KOPT-K1 (cell line): Measurements from ENCODE around the gene SIRPG.
A peak's percentile ranks its signal among the peaks of the same experiment; 100 is the strongest.
"Not testable (repeated sequence)": the region's sequence is repeated elsewhere in the genome, so short reads cannot be mapped to it uniquely, and the experiment has no call there.

ENCODE experiments used
- H3K27ac ChIP-seq: fragments of 200-600 bp; sonication (generic); 2 replicates; pipeline ENCODE4 v1.5.1; 2016; ENCODE audit warnings: antibody characterized with exemption, mild to moderate bottlenecking, low read depth, low read length; ENCODE audit not compliant: poor library complexity, severe bottlenecking
- H3K36me3 ChIP-seq: fragments of 200-600 bp; sonication (generic); 2 replicates; pipeline ENCODE4 v1.5.1; 2017; ENCODE audit warnings: antibody characterized with exemption, mild to moderate bottlenecking, low read length, moderate library complexity; ENCODE audit not compliant: insufficient read depth
- H3K9me3 ChIP-seq: fragments of 200-600 bp; sonication (generic); 2 replicates; pipeline ENCODE4 v1.5.1; 2017; ENCODE audit warnings: antibody characterized with exemption, low read length, mild to moderate bottlenecking; ENCODE audit not compliant: insufficient read depth, poor library complexity, severe bottlenecking

The SIRPG gene

GRCh38 chr20:1657556-1658334 lies at the start of gene SIRPG:
SIRPG (minus strand) TSS chr20:1657779; CDS start chr20:1657714, 65 bp downstream.
- H3K27ac ChIP-seq = peak within 1 kb of the TSS; percentile 62
- H3K9me3 ChIP-seq = peaks cover 6% of the 10 kb centered on the region

GRCh38 chr20:1706887-1707286 lies 49.3 kb upstream of the SIRPG start:
- H3K27ac ChIP-seq, H3K9me3 ChIP-seq, H3K36me3 ChIP-seq: not testable (repeated sequence)

More at GRCh38 chr20:1657556-1658334, at the start of gene SIRPG:
- H3K36me3 ChIP-seq = no peaks in the 10 kb centered on the region

DNA sequence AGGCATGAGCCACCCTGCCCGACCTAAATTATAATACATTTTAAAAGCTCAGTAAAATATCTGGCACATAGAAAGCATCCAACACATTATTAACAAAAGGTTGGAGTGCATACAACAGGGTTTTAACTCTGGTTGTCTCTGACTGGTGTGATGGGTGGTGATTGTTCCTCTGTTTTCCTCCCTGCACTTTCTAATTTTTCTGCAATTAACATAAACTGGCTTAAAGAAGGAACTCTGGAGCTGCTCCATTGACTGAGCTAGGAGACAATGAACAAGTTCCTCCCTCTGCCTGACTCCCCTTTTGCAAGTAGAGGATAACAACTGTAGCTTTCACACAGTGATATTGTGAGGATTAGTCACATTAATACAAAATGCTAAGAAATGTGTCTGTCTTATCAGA lies 48.5 kb upstream of the SIRPG start:
- no peaks in the 10 kb centered on the region for H3K9me3 ChIP-seq
- no peak overlapping the region for H3K27ac ChIP-seq
- H3K36me3 ChIP-seq = no peaks in the 10 kb centered on the region

- H3K27ac ChIP-seq = no peak overlapping the region
- H3K36me3 ChIP-seq = no peaks in the 10 kb centered on the region
- H3K9me3 ChIP-seq = no peaks in the 10 kb centered on the region
These were observed 45.3 kb upstream of the SIRPG start for GRCh38 chr20:1702855-1703254.

GRCh38 chr20:1702328-1702727 lies 44.7 kb upstream of the SIRPG start:
- H3K27ac ChIP-seq = no peak overlapping the region
- no peaks in the 10 kb centered on the region for H3K36me3 ChIP-seq
- H3K9me3 ChIP-seq = no peaks in the 10 kb centered on the region

DNA sequence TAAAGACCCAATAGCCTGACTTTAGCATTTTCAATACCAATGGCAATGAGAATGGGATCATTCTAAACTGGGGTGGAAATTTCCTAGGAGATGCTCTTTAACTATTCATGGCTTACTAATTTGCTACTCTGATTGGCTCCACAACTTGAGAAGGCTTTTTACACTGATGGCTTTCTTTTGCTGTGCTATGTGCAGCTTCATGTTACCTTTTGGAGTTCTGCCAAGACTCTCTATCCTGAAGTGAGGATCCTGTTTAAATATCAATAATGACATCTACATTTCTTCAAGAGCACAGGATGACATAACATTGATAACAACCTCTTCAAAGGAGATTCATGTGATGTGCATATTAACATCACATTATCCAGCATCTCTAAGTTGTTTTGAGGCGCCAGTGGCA lies 43.4 kb upstream of the SIRPG start:
- Histone ChIP-seq H3K36me3 (no peaks in the 10 kb centered on the region), H3K9me3 (no peaks in the 10 kb centered on the region), H3K27ac (no peak overlapping the region)

- H3K27ac ChIP-seq = no peak overlapping the region
- H3K36me3 ChIP-seq = no peaks in the 10 kb centered on the region
- no peaks in the 10 kb centered on the region for H3K9me3 ChIP-seq
These were observed 40.0 kb upstream of the SIRPG start for GRCh38 chr20:1697592-1697991.

DNA sequence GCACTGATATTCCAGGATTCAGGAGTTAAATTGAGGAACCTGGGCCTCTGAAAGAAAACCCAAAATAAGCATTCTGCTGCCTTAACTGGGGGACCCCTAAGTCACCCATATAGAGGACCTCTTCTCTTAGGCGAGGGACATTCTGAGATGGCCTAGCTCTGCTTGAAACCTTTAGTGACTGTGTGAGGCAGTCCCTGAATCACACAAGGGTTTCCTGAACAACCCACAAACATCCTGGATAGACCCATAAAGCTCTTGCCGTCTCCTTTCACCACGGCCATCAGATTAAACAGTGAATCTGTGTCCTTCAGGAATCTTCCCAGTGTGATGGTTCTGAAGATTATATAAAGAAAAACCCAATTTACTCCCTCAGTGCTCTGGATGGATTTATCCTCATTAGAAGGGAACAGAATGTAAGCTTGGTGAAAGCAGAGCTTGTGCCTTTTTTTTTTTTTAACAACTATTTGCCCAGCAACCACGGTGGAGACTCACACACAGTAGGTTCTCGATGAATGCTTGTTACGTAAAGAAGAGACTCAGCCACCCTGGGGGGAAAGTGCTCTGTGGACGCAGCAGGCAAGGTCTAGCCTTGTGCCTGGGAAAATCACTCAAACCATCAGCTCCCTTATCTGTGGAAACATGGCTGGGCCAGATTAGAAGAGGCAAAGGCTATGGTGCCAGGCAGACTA lies 39.1 kb upstream of the SIRPG start:
- no peaks in the 10 kb centered on the region for H3K9me3 ChIP-seq

DNA sequence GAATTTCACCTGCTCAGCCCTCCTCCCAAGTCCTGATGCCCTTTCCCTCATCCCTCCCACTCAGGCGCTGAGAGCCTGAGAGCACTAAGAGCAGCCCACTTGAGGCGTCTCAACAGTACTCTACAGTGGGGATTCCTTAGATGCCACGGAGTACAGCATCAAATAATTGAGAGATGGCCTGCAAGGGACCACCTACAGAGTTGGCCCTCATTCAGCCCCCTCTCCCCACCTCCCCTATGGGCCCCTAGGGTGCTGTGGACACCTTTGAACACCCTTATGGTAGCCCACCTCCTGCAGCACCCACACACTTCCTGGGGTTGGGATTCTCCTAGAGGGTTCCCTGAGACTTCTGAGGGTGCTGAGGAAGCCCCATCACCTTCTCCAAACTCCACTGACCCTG lies 37.1 kb upstream of the SIRPG start:
- H3K9me3 ChIP-seq = no peaks in the 10 kb centered on the region
- H3K36me3 ChIP-seq = no peaks in the 10 kb centered on the region
- H3K27ac ChIP-seq = no peak overlapping the region

More for the DNA sequence above, 39.1 kb upstream of the SIRPG start:
- no peak overlapping the region for H3K27ac ChIP-seq
- H3K36me3 ChIP-seq = no peaks in the 10 kb centered on the region

GRCh38 chr20:1693427-1693826 lies 35.8 kb upstream of the SIRPG start:
- no peaks in the 10 kb centered on the region for H3K9me3 ChIP-seq
- no peaks in the 10 kb centered on the region for H3K36me3 ChIP-seq
- no peak overlapping the region for H3K27ac ChIP-seq

DNA sequence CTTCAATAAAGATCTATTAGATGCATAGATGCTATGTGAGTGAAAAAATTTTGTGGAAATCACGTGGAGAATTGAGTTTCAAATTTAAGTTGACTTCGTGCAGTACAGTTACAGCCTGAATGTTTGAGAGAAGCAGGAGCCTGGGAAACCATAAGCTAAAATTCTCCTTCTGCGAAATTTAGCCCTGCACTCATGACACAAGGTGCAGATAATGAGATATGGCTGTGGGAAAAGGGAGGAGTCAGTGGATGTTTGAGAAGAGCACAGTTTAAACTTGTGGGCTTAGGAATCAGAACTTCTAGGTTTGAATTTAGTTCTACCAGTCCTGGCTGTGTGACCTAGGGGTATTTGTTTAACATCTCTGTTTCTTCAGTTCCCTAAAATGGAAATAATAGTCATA lies 32.1 kb upstream of the SIRPG start:
- H3K36me3 ChIP-seq = no peaks in the 10 kb centered on the region
- no peaks in the 10 kb centered on the region for H3K9me3 ChIP-seq

GRCh38 chr20:1688886-1689538 lies 31.4 kb upstream of the SIRPG start:
- no peak overlapping the region for H3K27ac ChIP-seq
- H3K9me3 ChIP-seq = no peaks in the 10 kb centered on the region

More for the DNA sequence above, 32.1 kb upstream of the SIRPG start:
- no peak overlapping the region for H3K27ac ChIP-seq

DNA sequence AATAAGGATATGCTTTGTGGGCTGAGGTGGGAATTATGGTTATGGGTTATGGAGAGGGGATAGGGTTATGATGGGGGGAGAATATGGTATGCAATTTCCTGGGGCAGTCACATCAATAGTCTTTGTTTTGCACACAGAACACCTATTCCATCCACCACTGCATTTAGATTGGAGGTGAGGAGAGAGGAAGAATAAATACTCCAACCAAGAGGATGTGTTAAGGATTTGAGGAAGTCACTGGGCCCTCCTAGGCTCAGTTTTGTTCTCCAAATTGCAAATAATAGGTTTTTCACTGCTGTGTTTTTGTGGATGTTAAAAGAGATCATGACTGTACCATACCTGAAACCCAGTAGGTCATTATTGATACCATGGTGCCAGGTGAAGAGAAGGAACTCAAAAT lies 29.5 kb upstream of the SIRPG start:
- Histone ChIP-seq H3K27ac (no peak overlapping the region), H3K9me3 (peaks cover 6% of the 10 kb centered on the region), H3K36me3 (no peaks in the 10 kb centered on the region)

More at GRCh38 chr20:1688886-1689538, 31.4 kb upstream of the SIRPG start:
- no peaks in the 10 kb centered on the region for H3K36me3 ChIP-seq

DNA sequence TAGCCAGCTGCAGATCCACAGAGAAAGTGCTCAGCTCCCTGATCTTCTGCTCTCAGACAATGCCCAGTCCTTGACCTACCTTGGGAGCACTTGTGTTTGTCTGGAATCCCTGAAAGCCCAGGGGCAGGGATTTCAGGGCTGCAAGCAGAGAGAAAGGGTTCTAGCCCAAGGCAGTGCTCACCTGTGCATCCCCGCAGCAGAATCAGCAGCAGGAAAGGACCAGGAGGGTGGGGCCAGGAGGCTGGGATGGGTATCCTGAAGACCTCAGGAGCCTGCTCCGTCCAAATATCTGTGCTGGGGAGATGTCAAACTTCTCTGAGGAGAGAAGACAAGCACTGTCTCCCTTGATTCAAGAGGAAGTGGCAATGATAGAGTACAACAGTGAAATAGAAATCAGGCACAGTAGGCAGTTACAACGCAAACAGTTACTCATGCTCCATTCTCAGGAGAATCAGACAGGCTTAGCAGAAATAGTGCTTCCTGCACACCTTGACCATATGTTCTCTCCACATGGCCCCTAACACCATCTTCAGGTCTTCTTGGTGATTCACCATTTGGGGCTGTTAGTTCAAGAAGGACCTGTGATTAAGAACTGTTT lies 28.7 kb upstream of the SIRPG start:
- peaks cover 9% of the 10 kb centered on the region for H3K9me3 ChIP-seq
- H3K36me3 ChIP-seq = no peaks in the 10 kb centered on the region
- no peak overlapping the region for H3K27ac ChIP-seq
